Ovary (tissue), 3 donors: Measurements from ENCODE around the gene ABLIM2.

ENCODE experiments used
- CTCF ChIP-seq, 3 donors: fragments of 450-650 bp in 2 of 3; fragments of 200-600 bp in 1 of 3; IDR thresholded peaks; one replicate each; pipeline versions ENCODE4 v1.5.1 to v1.8.0; 2016 to 2022; ENCODE audit warnings: antibody characterized with exemption in 3 of 3, mild to moderate bottlenecking in 1 of 3
- EP300 ChIP-seq: sonication (generic); formaldehyde crosslinking; IDR thresholded peaks from one replicate; pipeline ENCODE4 v1.6.1; 2017; ENCODE audit warnings: antibody characterized with exemption
- POLR2A ChIP-seq: fragments of 450-650 bp; IDR thresholded peaks from one replicate; pipeline ENCODE4 v1.6.1; 2017; ENCODE audit warnings: antibody characterized with exemption, mild to moderate bottlenecking, moderate library complexity
- donor health status: DM: no; HTN: no; CAD: no.

DNA sequence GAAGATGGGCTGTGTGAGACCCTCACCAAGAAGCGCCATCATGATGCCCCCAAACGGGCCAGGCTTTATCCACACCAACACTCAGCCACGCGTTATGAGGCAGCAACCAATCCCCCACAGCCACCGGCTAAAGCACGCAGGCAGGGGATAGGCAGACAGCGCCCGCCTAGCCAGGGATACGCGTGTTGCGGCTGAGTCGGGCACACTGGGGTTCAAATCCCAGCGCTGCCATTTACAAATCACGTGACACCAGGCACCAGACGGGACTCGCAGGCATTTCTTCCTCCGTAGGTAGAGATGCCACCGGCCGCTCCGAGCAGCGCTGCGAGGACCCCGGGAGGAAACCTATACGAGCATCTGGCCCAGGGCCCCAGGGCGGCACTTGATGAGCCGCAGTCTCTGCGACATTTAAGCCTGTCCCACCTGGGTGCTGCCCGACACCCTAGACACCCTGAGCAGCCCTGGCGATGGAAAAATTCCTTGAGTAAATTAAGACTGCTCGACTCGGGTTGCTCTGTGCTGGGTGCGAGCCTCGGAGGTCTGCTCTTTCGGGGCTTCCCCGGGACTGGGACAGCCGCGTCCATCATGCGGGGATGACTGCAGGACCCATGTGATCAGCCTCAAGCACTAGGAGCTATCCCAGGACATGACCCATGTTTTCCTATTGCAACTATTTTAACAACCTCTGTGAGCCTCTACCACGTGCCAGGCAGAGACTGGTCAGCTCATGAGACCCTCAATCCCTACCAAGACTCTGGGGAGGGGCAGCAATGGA lies 6.3 kb downstream of the ABLIM2 start:
- no peak for TF ChIP-seq CTCF (IDR thresholded peaks at IDR 0.05)
- no peak for TF ChIP-seq EP300
- no peak for TF ChIP-seq POLR2A
